Neuronal stem cell (in vitro differentiated cells): ENCODE data around the gene ATP5ME.

Source experiments
- DNase-seq: peaks from one replicate; pipeline ENCODE4 v3.0.0-alpha.2; 2013; ENCODE audit warnings: low spot score
- H2AFZ ChIP-seq: one replicate; pipeline ENCODE4 v1.6.1; 2013; ENCODE audit warnings: mild to moderate bottlenecking, low read length, inconsistent platforms
- H2AK5ac ChIP-seq: 2 replicates; pipeline ENCODE4 v1.6.1; 2013; ENCODE audit warnings: low read depth, mild to moderate bottlenecking, inconsistent platforms, low read length, moderate library complexity, mixed read lengths
- H2BK120ac ChIP-seq: 2 replicates; pipeline ENCODE4 v1.6.1; 2013; ENCODE audit warnings: low read depth, mild to moderate bottlenecking, inconsistent platforms, low read length, moderate library complexity, mixed read lengths
- H2BK12ac ChIP-seq: one replicate; pipeline ENCODE4 v1.6.1; 2013; ENCODE audit warnings: low read length, inconsistent platforms
- H2BK15ac ChIP-seq: 2 replicates; pipeline ENCODE4 v1.6.1; 2013; ENCODE audit warnings: mild to moderate bottlenecking, low read length, inconsistent platforms, mixed read lengths
- H2BK5ac ChIP-seq: one replicate; pipeline ENCODE4 v1.6.1; 2013; ENCODE audit warnings: inconsistent platforms, mild to moderate bottlenecking, low read length, moderate library complexity
- H3K14ac ChIP-seq: one replicate; pipeline ENCODE4 v1.6.1; 2013; ENCODE audit warnings: low read length, inconsistent platforms
- H3K18ac ChIP-seq: 2 replicates; pipeline ENCODE4 v1.6.1; 2013; ENCODE audit warnings: low read length, inconsistent platforms
- H3K23ac ChIP-seq: 2 replicates; pipeline ENCODE4 v1.6.1; 2013; ENCODE audit warnings: low read depth, mild to moderate bottlenecking, mixed read lengths, low read length, inconsistent platforms; ENCODE audit not compliant: poor library complexity
- H3K27ac ChIP-seq: replicated peaks from 3 replicates; pipeline ENCODE4 v1.5.1; 2013; ENCODE audit warnings: low read length, inconsistent platforms
- H3K27me3 ChIP-seq, 3 experiments: 2 replicates each; pipeline ENCODE4 v1.6.1; 2013; ENCODE audit warnings: low read length in 3 of 3, mild to moderate bottlenecking in 2 of 3, inconsistent platforms in 1 of 3, low read depth in 1 of 3, mixed read lengths in 1 of 3, moderate library complexity in 1 of 3; ENCODE audit not compliant: control insufficient read depth in 3 of 3, insufficient read depth in 3 of 3
- H3K36me3 ChIP-seq, 2 donors: replicated peaks in 1 of 2; 2 replicates each; pipeline ENCODE4 v1.6.1; 2013; ENCODE audit warnings: low read length in 2 of 2; ENCODE audit not compliant: control insufficient read depth in 2 of 2, insufficient read depth in 2 of 2
- H3K4ac ChIP-seq: 2 replicates; pipeline ENCODE4 v1.6.1; 2013; ENCODE audit warnings: inconsistent platforms, mild to moderate bottlenecking, low read length, moderate library complexity
- H3K4me1 ChIP-seq, 2 donors: 1 replicate in 1 of 2; 2 replicates in 1 of 2; pipeline ENCODE4 v1.6.1; 2013; ENCODE audit warnings: low read length in 2 of 2, low read depth in 1 of 2; ENCODE audit not compliant: control insufficient read depth in 2 of 2, insufficient read depth in 1 of 2
- H3K4me2 ChIP-seq: one replicate; pipeline ENCODE4 v1.6.1; 2013; ENCODE audit warnings: mild to moderate bottlenecking, low read length, inconsistent platforms; ENCODE audit not compliant: insufficient read depth, poor library complexity, severe bottlenecking
- H3K4me3 ChIP-seq, 2 donors: 2 replicates each; pipeline ENCODE4 v1.5.1; 2013; ENCODE audit warnings: low read length in 2 of 2, mild to moderate bottlenecking in 2 of 2, inconsistent platforms in 1 of 2, moderate library complexity in 1 of 2
- H3K79me1 ChIP-seq: one replicate; pipeline ENCODE4 v1.6.1; 2013; ENCODE audit warnings: low read depth, mild to moderate bottlenecking, inconsistent platforms, low read length, moderate library complexity
- H3K9ac ChIP-seq: one replicate; pipeline ENCODE4 v1.6.1; 2013; ENCODE audit warnings: mild to moderate bottlenecking, low read depth, low read length, inconsistent platforms; ENCODE audit not compliant: poor library complexity
- H3K9me3 ChIP-seq, 2 donors: replicated peaks in 1 of 2; 2 replicates each; pipeline versions ENCODE3 to v1.6.1; 2013; ENCODE audit warnings: low read length in 2 of 2, mild to moderate bottlenecking in 2 of 2, inconsistent platforms in 1 of 2, low read depth in 1 of 2, mixed read lengths in 1 of 2, moderate library complexity in 1 of 2; ENCODE audit not compliant: control insufficient read depth in 2 of 2, insufficient read depth in 1 of 2
- H4K8ac ChIP-seq: one replicate; pipeline ENCODE4 v1.6.1; 2013; ENCODE audit warnings: low read depth, mild to moderate bottlenecking, inconsistent platforms, low read length, moderate library complexity
- H4K91ac ChIP-seq: one replicate; pipeline ENCODE4 v1.6.1; 2013; ENCODE audit warnings: low read length, low read depth, mild to moderate bottlenecking, inconsistent platforms; ENCODE audit not compliant: poor library complexity
- WGBS, 2 donors: extraction: QIAGEN DNeasy Blood & Tissue Kit; methylation state at CpG; one replicate each; pipeline ENCODE4 v1.1.7; 2013; ENCODE audit warnings: missing lambda C conversion rate in 2 of 2, mixed read lengths in 1 of 2; ENCODE audit not compliant: insufficient read length in 2 of 2, insufficient replicate concordance in 1 of 2; ENCODE audit errors: extremely low coverage in 2 of 2; 5-methylcytosine and 5-hydroxymethylcytosine counted together

The ATP5ME gene

DNA sequence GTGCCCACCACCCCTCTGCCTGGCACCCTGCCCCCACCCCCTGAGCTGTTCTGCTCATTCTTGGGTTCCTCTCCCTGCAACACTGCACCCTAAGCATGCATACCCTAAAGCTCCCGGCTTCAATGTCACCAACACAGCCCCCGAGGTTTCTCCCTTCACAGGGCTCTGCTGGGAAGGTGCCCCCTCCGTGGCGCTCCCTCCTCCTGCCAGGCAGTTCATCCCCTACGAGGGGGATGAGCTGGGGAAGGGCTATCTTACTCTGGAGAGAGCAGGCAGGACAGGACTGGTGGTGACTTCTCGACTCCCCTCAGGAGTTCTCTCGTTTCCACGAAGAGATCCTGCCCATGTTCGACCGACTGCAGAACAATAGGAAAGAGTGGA is 6.5 kb downstream of the ATP5ME start:
- H2AFZ ChIP-seq = no peak overlapping the region
- DNase-seq = no peak
- H2AK5ac ChIP-seq = peak overlapping the region; percentile 70
- H2BK120ac ChIP-seq = no peak overlapping the region
- H2BK15ac ChIP-seq = no peak overlapping the region
- peaks cover 0 to 19% (median 0%) of the 10 kb centered on the region in 3 experiments for H3K27me3 ChIP-seq
- no peak overlapping the region for H3K27ac ChIP-seq
- H3K18ac ChIP-seq = no peak overlapping the region
- H2BK5ac ChIP-seq = no peak overlapping the region
- no peak overlapping the region for H3K23ac ChIP-seq
- H3K14ac ChIP-seq = no peak overlapping the region
- H2BK12ac ChIP-seq = no peak overlapping the region
- peaks cover 15 to 19% of the 10 kb centered on the region in 2 donors for H3K36me3 ChIP-seq
- no peak overlapping the region for H3K9ac ChIP-seq
- H3K4me1 ChIP-seq = peaks cover 0 to 6% of the 10 kb centered on the region in 2 donors
- H4K8ac ChIP-seq = no peak overlapping the region
- H3K4me2 ChIP-seq = no peak overlapping the region
- WGBS, 2 donors = no CpG with 5 or more reads among the region's 10 CpGs
- peaks cover 0 to 2% of the 10 kb centered on the region in 2 donors for H3K9me3 ChIP-seq
- no peak overlapping the region for H4K91ac ChIP-seq
- H3K4ac ChIP-seq = no peak overlapping the region
- H3K79me1 ChIP-seq = peaks cover 2% of the 10 kb centered on the region
- no peak overlapping the region for H3K4me3 ChIP-seq

- Histone ChIP-seq H4K8ac (no peak overlapping the region), H3K18ac (no peak overlapping the region), H3K9me3 (peaks cover 0 to 2% of the 10 kb centered on the region in 2 donors), H3K36me3 (peaks cover 11 to 13% of the 10 kb centered on the region in 2 donors), H3K79me1 (peaks cover 2% of the 10 kb centered on the region), H3K9ac (no peak overlapping the region), H2AK5ac (peak overlapping the region; percentile 70), H2AFZ (peak overlapping the region; percentile 69), H2BK12ac (no peak overlapping the region), H3K4me3 (no peak overlapping the region), H3K27me3 (peaks cover 0 to 19% (median 0%) of the 10 kb centered on the region in 3 experiments), H2BK120ac (no peak overlapping the region), H3K4ac (no peak overlapping the region), H2BK5ac (peak overlapping the region; percentile 66), H3K4me1 (peaks cover 0 to 6% of the 10 kb centered on the region in 2 donors), H4K91ac (no peak overlapping the region), H3K14ac (no peak overlapping the region), H3K4me2 (no peak overlapping the region), H3K23ac (no peak overlapping the region), H3K27ac (no peak overlapping the region), H2BK15ac (no peak overlapping the region)
- no CpG with 5 or more reads among the region's 28 CpGs for WGBS, 2 donors
- no peak for DNase-seq
Observed at GRCh38 chr4:666822-667544, 7.1 kb downstream of the ATP5ME start.

GRCh38 chr4:666436-666810 is 7.7 kb downstream of the ATP5ME start:
- peaks cover 6 to 7% of the 10 kb centered on the region in 2 donors for H3K36me3 ChIP-seq
- peak overlapping the region; percentile 28 for H3K18ac ChIP-seq
- no peak overlapping the region for H3K4ac ChIP-seq
- no peak overlapping the region for H3K4me2 ChIP-seq
- no peak overlapping the region for H2BK12ac ChIP-seq
- peaks cover 0 to 19% (median 0%) of the 10 kb centered on the region in 3 experiments for H3K27me3 ChIP-seq
- peaks cover 0 to 6% of the 10 kb centered on the region in 2 donors for H3K4me1 ChIP-seq
- peak overlapping the region; percentile 69 for H2AFZ ChIP-seq
- no peak overlapping the region for H4K91ac ChIP-seq
- H2BK120ac ChIP-seq = no peak overlapping the region
- no peak overlapping the region for H2BK15ac ChIP-seq
- peak overlapping the region; percentile 71 for H3K14ac ChIP-seq
- H3K27ac ChIP-seq = no peak overlapping the region
- no peak for DNase-seq
- peak overlapping the region; percentile 66 for H2BK5ac ChIP-seq
- H3K9ac ChIP-seq = peak overlapping the region; percentile 70
- peaks cover 0 to 2% of the 10 kb centered on the region in 2 donors for H3K9me3 ChIP-seq
- no peak overlapping the region for H3K23ac ChIP-seq
- whole genome bisulfite sequencing, 2 donors = no CpG with 5 or more reads among the region's 22 CpGs
- H4K8ac ChIP-seq = no peak overlapping the region
- H3K4me3 ChIP-seq = peak overlapping the region in 1 of 2 donors; percentile 10
- H2AK5ac ChIP-seq = peak overlapping the region; percentile 35
- peaks cover 2% of the 10 kb centered on the region for H3K79me1 ChIP-seq

DNA sequence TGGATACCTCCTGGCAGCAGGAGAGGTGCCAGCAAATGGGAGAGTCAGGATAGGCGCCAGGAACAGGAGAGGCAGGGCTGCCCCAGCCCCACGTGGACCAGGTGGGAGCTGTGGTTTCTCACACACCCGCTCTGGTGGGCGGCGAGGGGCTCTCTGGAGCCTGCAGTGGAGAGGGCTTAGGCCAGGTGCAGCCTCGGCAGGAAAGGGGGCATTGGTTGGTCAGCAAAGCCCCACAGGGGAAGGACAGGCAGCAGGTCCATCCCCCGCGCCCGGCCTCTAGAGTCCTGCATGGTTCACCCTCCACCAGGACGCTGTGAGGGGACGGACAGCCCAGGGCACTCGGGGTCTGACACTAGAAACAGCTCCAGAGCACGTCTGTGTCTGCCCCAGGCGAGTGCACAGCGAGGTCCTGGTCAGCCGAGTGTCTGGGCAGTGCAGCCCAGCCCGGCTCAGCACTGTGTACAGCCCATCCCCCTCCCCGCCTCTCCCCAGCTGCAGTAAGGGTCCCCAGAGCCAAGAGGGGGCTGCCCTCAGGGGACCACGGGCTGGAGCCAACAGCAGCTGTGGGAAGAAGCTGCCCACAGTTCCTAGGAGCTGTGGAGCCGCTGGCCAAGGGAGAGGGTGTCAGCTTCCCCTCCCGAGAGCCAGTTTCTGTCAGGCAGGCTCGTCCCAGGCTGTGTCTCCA is 8.2 kb downstream of the ATP5ME start:
- no peak overlapping the region for H3K4me2 ChIP-seq
- H4K91ac ChIP-seq = no peak overlapping the region
- H3K23ac ChIP-seq = peak overlapping the region; percentile 34
- peaks cover 0 to 19% (median 0%) of the 10 kb centered on the region in 3 experiments for H3K27me3 ChIP-seq
- H2BK12ac ChIP-seq = no peak overlapping the region
- no peak overlapping the region for H3K4me3 ChIP-seq
- no peak overlapping the region for H3K18ac ChIP-seq
- H3K14ac ChIP-seq = peak overlapping the region; percentile 71
- H2BK15ac ChIP-seq = peak overlapping the region; percentile 49
- H2AK5ac ChIP-seq = peak overlapping the region; percentile 63
- no peak for DNase-seq
- H4K8ac ChIP-seq = no peak overlapping the region
- H2BK5ac ChIP-seq = peak overlapping the region; percentile 66
- peaks cover 2 to 4% of the 10 kb centered on the region in 2 donors for H3K36me3 ChIP-seq
- peaks cover 0 to 2% of the 10 kb centered on the region in 2 donors for H3K9me3 ChIP-seq
- WGBS, 2 donors = no CpG with 5 or more reads among the region's 22 CpGs
- peaks cover 0 to 6% of the 10 kb centered on the region in 2 donors for H3K4me1 ChIP-seq
- peak overlapping the region; percentile 70 for H3K9ac ChIP-seq
- H3K27ac ChIP-seq = no peak overlapping the region
- H2AFZ ChIP-seq = peak overlapping the region; percentile 69
- no peak overlapping the region for H3K4ac ChIP-seq
- H2BK120ac ChIP-seq = no peak overlapping the region
- H3K79me1 ChIP-seq = peaks cover 2% of the 10 kb centered on the region
